ENCODE measurements around the gene ACSBG1. TPM values are rescaled to one million over a fixed set of nuclear protein-coding genes. Genes with fewer than 3 reads are reported as not detected.

Gene ACSBG1
- total RNA-seq, 1 donor, result 0.52 TPM

GRCh38 chr15:78179906-78180305 lies 54.5 kb downstream of the ACSBG1 start:
- H3K9me3 ChIP-seq (ENCODE audit: low read depth, low read length), result no peaks in the 10 kb centered on the region
- peaks cover 2% of the 10 kb centered on the region for H3K4me1 ChIP-seq (ENCODE audit: insufficient read depth, low read length)
- no peaks in the 10 kb centered on the region for H3K27me3 ChIP-seq (ENCODE audit: insufficient read depth, low read length)
- H3K4me3 ChIP-seq (ENCODE audit: low read length), result no peak overlapping the region

DNA sequence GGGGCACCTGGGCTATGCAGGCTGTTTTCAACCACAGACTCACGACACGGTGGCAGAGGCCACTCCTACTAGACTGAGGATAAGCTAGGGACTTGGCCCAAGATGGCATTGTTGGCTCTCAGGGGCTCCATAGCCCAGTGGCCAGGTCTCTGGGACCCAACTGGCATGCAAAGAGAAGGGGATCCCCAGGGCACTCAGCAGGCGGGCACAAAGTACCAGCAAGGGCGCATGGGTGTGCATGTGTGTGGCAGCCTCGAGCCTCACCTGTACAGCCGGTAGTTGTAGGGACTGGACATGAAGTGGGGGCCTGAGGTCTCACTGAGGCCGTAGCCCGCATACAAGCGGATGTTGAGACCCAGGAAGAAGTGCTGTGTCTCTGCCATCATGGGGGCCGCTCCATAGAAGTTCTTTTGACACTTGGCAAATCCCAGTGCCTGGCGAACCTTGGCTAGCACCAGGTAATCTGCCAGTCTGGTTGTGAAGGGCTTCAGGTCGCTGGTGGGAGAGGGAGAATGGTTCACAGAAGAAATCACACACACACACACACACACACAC lies 55.0 kb downstream of the ACSBG1 start:
- H3K4me1 ChIP-seq (ENCODE audit: insufficient read depth, low read length), result peaks cover 7% of the 10 kb centered on the region
- H3K27me3 ChIP-seq (ENCODE audit: insufficient read depth, low read length), result no peaks in the 10 kb centered on the region
- H3K9me3 ChIP-seq (ENCODE audit: low read depth, low read length), result no peaks in the 10 kb centered on the region

DNA sequence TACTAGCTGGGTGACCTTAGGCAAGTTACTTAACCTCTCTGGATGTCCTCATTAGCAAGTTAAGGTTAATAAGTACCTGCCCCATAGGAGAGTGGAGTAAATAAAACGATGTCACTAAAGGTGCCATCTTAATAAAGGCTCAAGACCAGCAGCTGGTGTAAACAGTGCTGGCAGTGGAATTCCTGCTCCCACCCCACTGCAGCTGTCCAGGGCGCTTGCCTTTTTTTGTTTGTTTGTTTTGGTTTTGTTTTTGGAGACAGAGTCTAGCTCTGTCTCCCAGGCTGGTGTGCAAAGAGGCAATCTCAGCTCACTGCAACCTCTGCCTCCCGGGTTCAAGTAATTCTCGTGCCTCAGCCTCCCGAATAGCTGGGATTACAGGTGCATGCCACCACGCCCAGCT lies 56.3 kb downstream of the ACSBG1 start:
- Histone ChIP-seq H3K4me1 (ENCODE audit: insufficient read depth, low read length) (peaks cover 20% of the 10 kb centered on the region), H3K4me3 (ENCODE audit: low read length) (no peak overlapping the region), H3K9me3 (ENCODE audit: low read depth, low read length) (no peaks in the 10 kb centered on the region), H3K27me3 (ENCODE audit: insufficient read depth, low read length) (no peaks in the 10 kb centered on the region)

More for the DNA sequence above, 55.0 kb downstream of the ACSBG1 start:
- H3K4me3 ChIP-seq (ENCODE audit: low read length), result no peak overlapping the region

- Histone ChIP-seq H3K9me3 (ENCODE audit: low read depth, low read length) (no peaks in the 10 kb centered on the region), H3K27me3 (ENCODE audit: insufficient read depth, low read length) (no peaks in the 10 kb centered on the region), H3K4me3 (ENCODE audit: low read length) (no peak overlapping the region), H3K4me1 (ENCODE audit: insufficient read depth, low read length) (peaks cover 26% of the 10 kb centered on the region)
Observed at GRCh38 chr15:78177447-78177873, 56.9 kb downstream of the ACSBG1 start.

GRCh38 chr15:78175330-78175729 lies 59.0 kb downstream of the ACSBG1 start:
- H3K9me3 ChIP-seq (ENCODE audit: low read depth, low read length), result no peaks in the 10 kb centered on the region
- H3K4me3 ChIP-seq (ENCODE audit: low read length), result no peak overlapping the region
- H3K4me1 ChIP-seq (ENCODE audit: insufficient read depth, low read length), result peaks cover 48% of the 10 kb centered on the region
- no peaks in the 10 kb centered on the region for H3K27me3 ChIP-seq (ENCODE audit: insufficient read depth, low read length)

DNA sequence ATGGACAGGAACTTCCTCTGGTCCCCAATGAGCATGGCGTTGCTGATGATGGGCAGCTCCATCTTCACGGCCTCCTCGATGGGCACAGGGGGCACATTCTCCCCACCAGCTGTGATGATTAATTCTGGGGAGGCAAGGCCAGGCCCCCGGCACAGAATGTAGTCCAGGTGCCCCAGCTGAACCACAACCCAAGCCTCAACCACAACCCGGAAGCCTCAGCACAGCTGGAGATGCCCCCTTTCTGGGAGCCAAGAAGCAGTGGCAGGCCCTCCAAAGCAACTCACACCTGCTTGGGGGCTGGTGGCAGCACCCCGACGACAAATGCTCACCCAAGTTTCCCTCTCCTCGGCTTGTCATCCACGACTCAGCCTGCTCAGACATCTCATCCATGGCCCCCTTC lies 60.0 kb downstream of the ACSBG1 start:
- H3K4me1 ChIP-seq (ENCODE audit: insufficient read depth, low read length), result peaks cover 54% of the 10 kb centered on the region
- no peak overlapping the region for H3K4me3 ChIP-seq (ENCODE audit: low read length)
- no peaks in the 10 kb centered on the region for H3K27me3 ChIP-seq (ENCODE audit: insufficient read depth, low read length)

DNA sequence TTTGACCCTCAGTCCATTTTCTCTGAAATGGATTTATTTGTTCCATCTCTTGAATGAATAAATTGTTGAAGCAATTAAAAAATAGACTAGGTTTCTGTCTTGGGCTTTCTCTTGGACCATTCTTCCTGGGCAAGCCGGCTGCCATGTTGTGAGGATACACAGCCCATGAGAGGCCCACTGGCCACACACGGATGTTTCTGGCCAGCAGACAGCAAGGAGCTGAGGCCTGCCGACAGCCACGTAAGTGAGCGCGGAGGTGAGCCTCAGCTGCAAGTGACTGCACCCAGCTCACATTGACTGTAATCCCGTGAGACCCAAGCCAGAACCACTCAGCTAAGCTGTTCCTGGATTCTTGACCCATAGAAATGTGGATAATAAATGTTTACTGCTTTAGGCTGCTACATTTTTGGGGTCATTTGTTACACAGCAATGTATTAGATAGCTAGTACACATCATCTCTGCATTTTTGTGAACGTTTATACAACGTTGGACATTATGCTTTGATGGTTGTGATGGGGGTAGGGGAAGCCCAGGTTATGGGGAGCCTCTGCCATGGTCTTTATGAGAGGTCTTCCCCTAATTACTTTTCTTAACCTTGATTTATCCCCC lies 62.4 kb downstream of the ACSBG1 start:
- H3K4me1 ChIP-seq (ENCODE audit: insufficient read depth, low read length), result peaks cover 59% of the 10 kb centered on the region
- no peaks in the 10 kb centered on the region for H3K9me3 ChIP-seq (ENCODE audit: low read depth, low read length)
- no peaks in the 10 kb centered on the region for H3K27me3 ChIP-seq (ENCODE audit: insufficient read depth, low read length)
- no peak overlapping the region for H3K4me3 ChIP-seq (ENCODE audit: low read length)

More for the DNA sequence above, 60.0 kb downstream of the ACSBG1 start:
- no peaks in the 10 kb centered on the region for H3K9me3 ChIP-seq (ENCODE audit: low read depth, low read length)

- Histone ChIP-seq H3K4me1 (ENCODE audit: insufficient read depth, low read length) (peaks cover 59% of the 10 kb centered on the region), H3K4me3 (ENCODE audit: low read length) (no peak overlapping the region), H3K27me3 (ENCODE audit: insufficient read depth, low read length) (no peaks in the 10 kb centered on the region)
Observed at GRCh38 chr15:78170848-78171773, 63.3 kb downstream of the ACSBG1 start.

GRCh38 chr15:78168608-78169007 lies 65.8 kb downstream of the ACSBG1 start:
- H3K9me3 ChIP-seq (ENCODE audit: low read depth, low read length), result no peaks in the 10 kb centered on the region
- H3K4me1 ChIP-seq (ENCODE audit: insufficient read depth, low read length), result peaks cover 45% of the 10 kb centered on the region
- H3K4me3 ChIP-seq (ENCODE audit: low read length), result no peak overlapping the region
- no peaks in the 10 kb centered on the region for H3K27me3 ChIP-seq (ENCODE audit: insufficient read depth, low read length)

More at GRCh38 chr15:78170848-78171773, 63.3 kb downstream of the ACSBG1 start:
- no peaks in the 10 kb centered on the region for H3K9me3 ChIP-seq (ENCODE audit: low read depth, low read length)

GRCh38 chr15:78167227-78167888 lies 67.0 kb downstream of the ACSBG1 start:
- Histone ChIP-seq H3K4me1 (ENCODE audit: insufficient read depth, low read length) (peaks cover 32% of the 10 kb centered on the region), H3K27me3 (ENCODE audit: insufficient read depth, low read length) (no peaks in the 10 kb centered on the region), H3K4me3 (ENCODE audit: low read length) (no peak overlapping the region), H3K9me3 (ENCODE audit: low read depth, low read length) (no peaks in the 10 kb centered on the region)

DNA sequence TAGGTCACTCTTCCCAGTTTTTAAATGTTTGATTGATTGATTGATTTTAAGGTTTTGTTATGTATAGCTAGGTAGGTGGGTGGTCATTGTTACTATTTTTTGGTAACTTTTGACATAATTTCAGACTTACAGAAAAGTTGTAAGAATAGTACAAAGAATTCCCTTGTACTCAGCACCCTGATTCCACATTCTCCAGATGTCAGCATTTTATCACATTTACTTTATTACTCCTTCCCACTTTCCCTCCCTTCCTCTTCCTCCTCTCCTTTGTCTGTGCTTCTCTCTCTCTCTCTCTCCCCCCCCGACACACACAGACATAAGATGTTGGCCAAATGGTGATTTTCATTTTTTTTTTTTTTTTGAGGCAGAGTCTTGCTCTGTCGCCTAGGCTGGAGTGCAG lies 70.4 kb downstream of the ACSBG1 start:
- no peak overlapping the region for H3K4me3 ChIP-seq (ENCODE audit: low read length)
- no peaks in the 10 kb centered on the region for H3K9me3 ChIP-seq (ENCODE audit: low read depth, low read length)
- peaks cover 6% of the 10 kb centered on the region for H3K4me1 ChIP-seq (ENCODE audit: insufficient read depth, low read length)
- no peaks in the 10 kb centered on the region for H3K27me3 ChIP-seq (ENCODE audit: insufficient read depth, low read length)

DNA sequence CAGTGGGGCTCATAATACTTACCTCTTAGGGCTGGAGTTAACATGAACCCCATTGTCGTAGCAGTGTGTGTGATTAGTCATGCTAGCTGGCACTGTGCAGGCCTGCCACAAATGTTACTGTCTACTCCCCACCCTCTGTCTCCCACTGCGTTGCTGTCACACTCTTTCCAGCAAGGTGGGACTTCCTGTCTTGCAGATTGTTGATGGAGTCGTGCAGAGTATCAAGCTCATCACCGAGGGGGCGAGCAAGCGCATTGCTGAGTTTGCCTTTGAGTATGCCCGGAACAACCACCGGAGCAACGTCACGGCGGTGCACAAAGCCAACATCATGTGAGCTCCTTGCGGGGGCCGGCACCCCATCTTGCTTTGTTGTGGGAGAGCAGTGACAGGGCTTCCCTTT lies 72.3 kb downstream of the ACSBG1 start:
- Histone ChIP-seq H3K4me3 (ENCODE audit: low read length) (no peak overlapping the region), H3K9me3 (ENCODE audit: low read depth, low read length) (no peaks in the 10 kb centered on the region), H3K4me1 (ENCODE audit: insufficient read depth, low read length) (peaks cover under 1% of the 10 kb centered on the region)

GRCh38 chr15:78159395-78159794 lies 75.0 kb downstream of the ACSBG1 start:
- H3K4me3 ChIP-seq (ENCODE audit: low read length), result no peak overlapping the region
- no peaks in the 10 kb centered on the region for H3K9me3 ChIP-seq (ENCODE audit: low read depth, low read length)
- no peaks in the 10 kb centered on the region for H3K27me3 ChIP-seq (ENCODE audit: insufficient read depth, low read length)
- H3K4me1 ChIP-seq (ENCODE audit: insufficient read depth, low read length), result no peaks in the 10 kb centered on the region

More for the DNA sequence above, 72.3 kb downstream of the ACSBG1 start:
- no peaks in the 10 kb centered on the region for H3K27me3 ChIP-seq (ENCODE audit: insufficient read depth, low read length)

- no peaks in the 10 kb centered on the region for H3K9me3 ChIP-seq (ENCODE audit: low read depth, low read length)
- H3K4me3 ChIP-seq (ENCODE audit: low read length), result no peak overlapping the region
- H3K27me3 ChIP-seq (ENCODE audit: insufficient read depth, low read length), result no peaks in the 10 kb centered on the region
- no peaks in the 10 kb centered on the region for H3K4me1 ChIP-seq (ENCODE audit: insufficient read depth, low read length)
Observed at GRCh38 chr15:78157203-78157602, 77.2 kb downstream of the ACSBG1 start.

GRCh38 chr15:78156653-78157052 lies 77.7 kb downstream of the ACSBG1 start:
- Histone ChIP-seq H3K27me3 (ENCODE audit: insufficient read depth, low read length) (no peaks in the 10 kb centered on the region), H3K4me1 (ENCODE audit: insufficient read depth, low read length) (no peaks in the 10 kb centered on the region), H3K4me3 (ENCODE audit: low read length) (no peak overlapping the region), H3K9me3 (ENCODE audit: low read depth, low read length) (no peaks in the 10 kb centered on the region)
